Gastroesophageal sphincter (tissue), 3 donors: ENCODE results near the gene TAF3.

Experiments
- CTCF ChIP-seq, 4 experiments: fragments of 200-600 bp in 2 of 4; fragments of 450-650 bp in 2 of 4; sonication (generic) in 1 of 4; IDR thresholded peaks; one replicate each; pipeline ENCODE4 v1.5.1; 2017 to 2019; ENCODE audit warnings: antibody characterized with exemption in 4 of 4, mild to moderate bottlenecking in 2 of 4, moderate library complexity in 2 of 4
- POLR2A ChIP-seq, 2 donors: fragments of 450-650 bp; IDR thresholded peaks; one replicate each; pipeline ENCODE4 v1.6.1; 2017; ENCODE audit warnings: antibody characterized with exemption in 2 of 2, mild to moderate bottlenecking in 2 of 2, moderate library complexity in 1 of 2

DNA sequence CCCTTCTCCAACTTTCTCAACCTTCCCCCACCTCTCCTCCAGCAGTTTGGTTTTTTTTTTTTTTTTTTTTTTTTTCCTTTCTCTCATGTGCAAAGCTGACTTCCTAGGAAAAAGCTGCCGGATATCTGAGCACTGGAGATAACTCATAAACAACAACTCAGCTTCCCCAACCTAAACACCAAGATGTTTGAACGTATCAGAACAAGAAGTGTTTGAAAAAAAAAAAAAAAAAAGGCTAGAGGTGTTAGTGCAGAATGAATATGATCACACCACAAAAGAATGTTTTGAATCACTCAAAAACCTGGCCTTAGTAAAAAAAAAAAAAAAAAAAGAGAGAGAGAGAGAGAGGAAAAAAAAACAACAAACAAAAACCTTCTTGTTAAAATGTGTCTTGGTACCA is 247.3 kb downstream of the TAF3 start:
- no peak for TF ChIP-seq POLR2A (IDR thresholded peaks at IDR 0.05)
- TF ChIP-seq CTCF (IDR thresholded peaks at IDR 0.05) = no peak
